Measurements from ENCODE around the gene LYST. TPM values are rescaled to one million over a fixed set of nuclear protein-coding genes. Genes with fewer than 3 reads are reported as not detected.

The LYST gene
- total and polyA plus RNA-seq, 10 of the 15 experiments (the other 5 are each of a cell fraction or from before 2014, with no cell fraction given), result 3.3 to 28.1 (median 5.6) TPM

GRCh38 chr1:235683653-235684052 is 183.1 kb downstream of the LYST start:
- intact Hi-C loops (cut with micrococcal nuclease; ENCODE audit: unreplicated experiment) (no loop called here), in situ Hi-C loops (cut with MboI) (no loop called here)
- Histone ChIP-seq H3K4me2 (ENCODE audit: control insufficient read depth, insufficient read depth) (no peak overlapping the region), H3K27ac (ENCODE audit: control insufficient read depth, insufficient read depth) (no peak overlapping the region), H3K9me3 (replicated peaks; ENCODE audit: control insufficient read depth, insufficient read depth, low read length) (no peaks in the 10 kb centered on the region), H2AFZ (ENCODE audit: control insufficient read depth, low read depth, low read length) (no peak overlapping the region), H4K20me1 (ENCODE audit: control insufficient read depth, insufficient read depth) (no peaks in the 10 kb centered on the region), H3K27me3 (replicated peaks in 1 of 2; ENCODE audit: control insufficient read depth in 2 of 2, insufficient read depth in 2 of 2, low read length in 1 of 2) (no peaks in the 10 kb centered on the region), H3K4me3 (no peak overlapping the region), H3K36me3 (ENCODE audit: control insufficient read depth in 2 of 2, insufficient read depth in 2 of 2, low read length in 1 of 2) (no peaks in the 10 kb centered on the region), H3K9ac (ENCODE audit: control insufficient read depth, insufficient read depth, low read length) (no peak overlapping the region), H3K4me1 (ENCODE audit: control insufficient read depth, insufficient read depth, low read length) (no peaks in the 10 kb centered on the region), H3K79me2 (ENCODE audit: control insufficient read depth, insufficient read depth, low read length) (no peaks in the 10 kb centered on the region)
- RAD21 ChIA-PET (ENCODE audit: unreplicated experiment), result interaction anchor here (1.1 kb wide), 1 partner anchor 179 kb away, joined by 4 read pairs; the partner anchor contains the start of gene B3GALNT2
- SMC1A ChIA-PET (ENCODE audit: uncharacterized antibody, unreplicated experiment), result interaction anchor here (0.7 to 1.1 kb wide), 2 partner anchors 21 to 159 kb away, joined by 3 read pairs; no protein-coding TSS in a partner anchor
- WGBS (ENCODE audit: insufficient coverage, insufficient replicate concordance, low lambda C conversion rate, missing lambda C conversion rate), result 100% methylated on average over 1 of the region's 1 CpG
- CTCF ChIA-PET, result interaction anchor here (0.7 to 0.8 kb wide), 2 partner anchors 99 to 100 kb away, joined by 3 to 5 read pairs; no protein-coding TSS in a partner anchor
- ATAC-seq (no peak), DNase-seq (ENCODE audit: low read depth, low spot score) (no peak), FAIRE-seq (no peak)
- no TSS peak for BruUV-seq (replicated peaks)
- POLR2A ChIA-PET, result interaction anchor here (0.6 kb wide), 1 partner anchor 281 kb away, joined by 3 read pairs; no protein-coding TSS in a partner anchor
- TF ChIP-seq BCL3 (IDR thresholded peaks at IDR 0.05; ENCODE audit: borderline replicate concordance, insufficient read depth, low read depth, low read length, poor library complexity, severe bottlenecking) (no peak), WRNIP1 (IDR thresholded peaks at IDR 0.05; ENCODE audit: borderline replicate concordance, low read depth, low read length) (no peak), EED (IDR thresholded peaks at IDR 0.05; ENCODE audit: low read depth) (no peak), MYC (IDR thresholded peaks at IDR 0.05; ENCODE audit: insufficient read depth, insufficient read length, insufficient replicate concordance, low read length, severe bottlenecking) (no peak), SREBF2 (IDR thresholded peaks at IDR 0.05; ENCODE audit: low read length) (no peak), ZNF384 (IDR thresholded peaks at IDR 0.05; ENCODE audit: borderline replicate concordance, low read depth, low read length) (no peak), ZZZ3 (IDR thresholded peaks at IDR 0.05; ENCODE audit: control insufficient read depth, insufficient read length, low read depth) (no peak), REST (IDR thresholded peaks at IDR 0.05; ENCODE audit: low read depth, low read length) (no peak), SUZ12 (IDR thresholded peaks at IDR 0.05; ENCODE audit: unreplicated experiment) (no peak), ZNF274 (IDR thresholded peaks at IDR 0.05; ENCODE audit: insufficient read depth, insufficient read length) (no peak), JUNB (IDR thresholded peaks at IDR 0.05) (no peak), RELB (IDR thresholded peaks at IDR 0.05; ENCODE audit: low read depth) (no peak)
